SK-N-SH treated with all-trans-retinoic acid at 6 μM for 48 hours (cell line): ENCODE results near the gene NAPG.

Source experiments
- BACH2 ChIP-seq: fragments of 250-450 bp; sonication (Bioruptor Pico); IDR thresholded peaks from 2 replicates; pipeline ENCODE4 v1.9.0; 2021; ENCODE audit warnings: mild to moderate bottlenecking, borderline replicate concordance
- CREB5 ChIP-seq: fragments of 250-450 bp; sonication (Bioruptor Pico); IDR thresholded peaks from 2 replicates; pipeline ENCODE4 v1.5.1; 2020; ENCODE audit warnings: low read depth, mild to moderate bottlenecking, moderate library complexity
- CSDC2 ChIP-seq: fragments of 250-450 bp; sonication (Bioruptor Pico); IDR thresholded peaks from 2 replicates; pipeline ENCODE4 v1.5.0; 2020; ENCODE audit warnings: mild to moderate bottlenecking, moderate library complexity
- CSRNP3 ChIP-seq: fragments of 250-450 bp; sonication (Bioruptor Pico); IDR thresholded peaks from 2 replicates; pipeline ENCODE4 v1.5.1; 2021; ENCODE audit warnings: mild to moderate bottlenecking, moderate library complexity
- ESRRG ChIP-seq: fragments of 250-450 bp; sonication (Bioruptor Pico); IDR thresholded peaks from 2 replicates; pipeline ENCODE4 v1.6.1; 2021; ENCODE audit warnings: mild to moderate bottlenecking
- OSR1 ChIP-seq: fragments of 250-450 bp; sonication (Bioruptor Pico); IDR thresholded peaks from 2 replicates; pipeline ENCODE4 v1.8.0; 2022; ENCODE audit warnings: moderate library complexity, mild to moderate bottlenecking, inconsistent platforms
- PATZ1 ChIP-seq: fragments of 250-450 bp; sonication (Bioruptor Pico); IDR thresholded peaks from 2 replicates; pipeline ENCODE4 v1.8.0; 2020; ENCODE audit warnings: mild to moderate bottlenecking, moderate library complexity, borderline replicate concordance
- POU6F1 ChIP-seq: fragments of 250-450 bp; sonication (Bioruptor Pico); IDR thresholded peaks from 2 replicates; pipeline ENCODE4 v1.8.0; 2021; ENCODE audit warnings: low read depth, mild to moderate bottlenecking, moderate library complexity, borderline replicate concordance
- PPARA ChIP-seq: fragments of 250-450 bp; sonication (Bioruptor Pico); IDR thresholded peaks from 2 replicates; pipeline ENCODE4 v1.5.0; 2020; ENCODE audit warnings: mild to moderate bottlenecking, borderline replicate concordance
- RARB ChIP-seq: fragments of 250-450 bp; sonication (Bioruptor Pico); IDR thresholded peaks from 2 replicates; pipeline ENCODE4 v1.8.0; 2021; ENCODE audit warnings: mild to moderate bottlenecking, moderate library complexity
- SNAI2 ChIP-seq: fragments of 250-450 bp; sonication (Bioruptor Pico); IDR thresholded peaks from 2 replicates; pipeline ENCODE4 v1.5.0; 2020; ENCODE audit warnings: mild to moderate bottlenecking, moderate library complexity
- ZFP30 ChIP-seq: fragments of 450-650 bp; formaldehyde crosslinking; IDR thresholded peaks from 2 replicates; pipeline ENCODE4 v1.5.0; 2022; ENCODE audit warnings: mild to moderate bottlenecking, moderate library complexity
- ZNF70 ChIP-seq: fragments of 450-650 bp; formaldehyde crosslinking; IDR thresholded peaks from 2 replicates; pipeline ENCODE4 v1.5.0; 2020; ENCODE audit warnings: mild to moderate bottlenecking, moderate library complexity
- ZNF8 ChIP-seq: fragments of 450-650 bp; formaldehyde crosslinking; IDR thresholded peaks from 2 replicates; pipeline ENCODE4 v1.5.0; 2020; ENCODE audit warnings: mild to moderate bottlenecking, moderate library complexity

- TF ChIP-seq BACH2 (CRISPR knock-in tag) (no peak), RARB (CRISPR knock-in tag) (no peak), ESRRG (CRISPR knock-in tag) (no peak), CREB5 (CRISPR knock-in tag) (no peak), CSRNP3 (CRISPR knock-in tag) (no peak), OSR1 (no peak), PPARA (CRISPR knock-in tag) (no peak), CSDC2 (CRISPR knock-in tag) (no peak), ZNF8 (CRISPR knock-in tag) (no peak), PATZ1 (CRISPR knock-in tag) (no peak), POU6F1 (CRISPR knock-in tag) (no peak), SNAI2 (CRISPR knock-in tag) (no peak), ZNF70 (no peak), ZFP30 (no peak)
These were observed 14.6 kb upstream of the NAPG start for GRCh38 chr18:10511236-10511635.
